Measurements from ENCODE around the gene SULF2.

SULF2 gene

DNA sequence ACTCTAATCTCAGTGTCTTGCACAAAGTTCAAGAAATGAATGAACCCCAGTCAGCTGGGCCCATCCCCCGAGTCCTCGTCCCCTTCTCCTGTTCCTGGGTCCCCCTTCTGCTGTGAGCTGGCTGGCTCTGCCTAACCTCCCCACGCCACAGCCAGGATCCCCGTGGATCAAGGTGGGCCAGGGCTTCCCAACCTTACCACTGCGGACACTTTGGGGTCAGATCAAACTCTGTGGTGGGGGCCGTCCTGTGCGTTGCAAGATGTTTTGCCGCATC is 116.2 kb downstream of the SULF2 start:
- no peak for DNase-seq (ENCODE audit: low read depth)

DNA sequence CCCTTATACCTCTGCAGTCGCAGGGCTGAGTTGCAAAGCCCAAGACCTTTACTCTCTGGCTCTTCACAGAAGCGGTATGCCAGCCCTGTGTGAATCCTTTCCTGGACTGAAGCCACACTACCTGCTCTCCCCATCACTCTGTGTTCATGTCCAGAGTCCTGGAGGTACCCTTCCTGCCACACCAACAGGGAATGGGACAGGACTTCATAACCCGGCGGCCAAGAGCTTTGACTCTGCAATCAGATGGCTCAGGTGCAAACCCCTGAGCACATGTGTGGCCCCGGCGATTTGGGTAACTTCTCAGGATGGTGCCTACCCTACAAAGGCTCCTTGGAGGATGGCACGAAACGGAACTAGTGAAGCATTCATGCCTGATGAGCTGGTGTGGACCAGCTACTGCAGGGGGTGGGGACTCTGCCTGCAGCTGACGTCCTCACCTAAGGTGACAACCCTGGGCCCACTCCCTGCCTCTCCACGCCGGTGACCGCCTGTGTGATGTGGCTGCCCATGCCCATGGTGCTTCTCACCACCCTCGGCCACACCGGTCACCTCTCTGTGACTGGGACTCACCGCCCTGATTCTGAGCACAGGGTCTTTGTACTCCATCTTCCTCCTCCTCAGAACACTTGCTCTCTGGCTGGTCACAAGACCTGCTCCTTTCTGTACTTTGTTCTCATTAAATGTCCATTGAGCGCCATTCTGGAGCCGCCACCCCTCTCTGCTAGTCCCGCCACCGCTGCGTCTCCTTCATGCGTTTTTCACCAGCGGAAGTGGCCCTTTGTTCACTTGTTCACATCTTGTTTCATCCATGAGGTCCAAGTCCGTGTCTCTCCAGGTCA is 116.7 kb downstream of the SULF2 start:
- no peak for DNase-seq (ENCODE audit: low read depth)

DNA sequence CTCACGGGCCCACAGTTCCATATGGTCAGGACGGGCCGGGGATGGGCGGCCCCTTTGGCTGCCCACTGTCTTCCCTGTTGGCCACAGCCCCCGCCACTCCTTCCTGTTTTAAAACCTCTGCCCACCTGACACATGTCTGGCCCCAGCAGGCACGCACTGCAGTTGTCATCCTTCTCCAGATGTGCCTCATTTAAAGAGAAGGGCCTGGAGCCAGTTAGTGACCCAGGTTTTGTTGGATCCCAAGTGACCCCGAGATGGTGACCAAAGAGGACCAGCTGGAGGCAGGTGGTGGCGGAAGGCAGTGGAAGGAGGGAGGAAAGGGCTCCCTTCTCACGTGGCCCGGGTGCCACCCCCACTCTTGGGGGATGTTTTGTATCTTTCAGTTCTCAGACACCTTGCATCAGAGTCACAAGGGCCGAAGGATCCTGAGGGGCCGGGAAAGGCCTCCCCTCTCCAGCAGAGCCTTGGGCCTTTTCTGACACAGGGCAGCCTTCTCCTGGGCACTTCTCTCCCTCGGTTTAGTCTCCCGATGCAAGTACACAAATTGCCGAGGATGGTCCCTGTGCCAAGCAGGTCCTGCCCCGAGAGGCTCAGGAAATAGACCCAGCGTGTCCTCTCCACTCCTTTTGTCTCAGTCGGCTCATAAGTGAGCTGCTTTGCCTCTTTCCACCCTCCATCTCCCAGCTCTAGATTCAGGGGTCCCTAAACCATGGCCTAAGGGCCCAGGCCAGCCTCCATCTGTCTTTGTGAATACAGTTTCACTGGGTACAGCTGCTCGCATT is 117.6 kb downstream of the SULF2 start:
- no peak for DNase-seq (ENCODE audit: low read depth)

DNA sequence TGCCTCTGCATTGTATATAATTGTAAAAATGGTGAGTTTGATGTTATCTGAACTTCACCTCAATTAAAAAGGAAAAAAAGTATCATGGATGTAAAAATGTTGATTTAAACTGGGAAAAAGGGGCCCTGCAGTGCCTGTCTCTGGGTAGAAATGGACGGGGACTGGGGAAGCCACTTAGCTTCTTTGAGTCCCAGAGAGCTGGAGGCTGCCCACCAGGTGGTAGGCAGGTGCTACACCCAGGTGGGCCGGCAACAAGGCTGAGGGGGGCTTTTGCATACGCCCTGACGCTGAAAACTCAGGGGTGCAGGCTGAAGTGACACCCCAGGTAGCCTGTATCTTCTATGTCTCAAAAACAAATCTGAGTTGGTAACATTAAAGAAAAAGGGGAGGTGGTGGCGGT is 118.2 kb downstream of the SULF2 start:
- no peak for DNase-seq (ENCODE audit: low read depth)

DNA sequence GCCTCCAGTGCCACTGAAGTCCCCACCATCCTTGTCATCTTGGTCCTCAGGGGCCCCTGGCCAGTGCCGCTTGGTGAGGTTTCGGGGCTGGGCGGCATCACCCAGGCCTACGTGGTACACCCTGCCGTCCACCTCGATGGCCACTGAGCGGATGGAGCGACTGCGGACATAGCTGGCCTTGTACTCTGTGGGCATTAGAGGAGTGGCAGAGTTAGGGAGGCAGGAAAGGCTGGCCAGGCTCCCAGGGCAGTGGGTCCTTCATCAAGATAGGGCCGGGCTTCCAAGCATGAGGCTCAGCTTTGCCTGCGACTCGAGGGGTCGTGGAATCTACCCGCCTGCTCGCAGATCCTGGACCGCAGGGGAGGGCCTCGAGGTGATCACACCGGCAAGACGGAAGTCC is 119.0 kb downstream of the SULF2 start:
- no peak for DNase-seq (ENCODE audit: low read depth)

DNA sequence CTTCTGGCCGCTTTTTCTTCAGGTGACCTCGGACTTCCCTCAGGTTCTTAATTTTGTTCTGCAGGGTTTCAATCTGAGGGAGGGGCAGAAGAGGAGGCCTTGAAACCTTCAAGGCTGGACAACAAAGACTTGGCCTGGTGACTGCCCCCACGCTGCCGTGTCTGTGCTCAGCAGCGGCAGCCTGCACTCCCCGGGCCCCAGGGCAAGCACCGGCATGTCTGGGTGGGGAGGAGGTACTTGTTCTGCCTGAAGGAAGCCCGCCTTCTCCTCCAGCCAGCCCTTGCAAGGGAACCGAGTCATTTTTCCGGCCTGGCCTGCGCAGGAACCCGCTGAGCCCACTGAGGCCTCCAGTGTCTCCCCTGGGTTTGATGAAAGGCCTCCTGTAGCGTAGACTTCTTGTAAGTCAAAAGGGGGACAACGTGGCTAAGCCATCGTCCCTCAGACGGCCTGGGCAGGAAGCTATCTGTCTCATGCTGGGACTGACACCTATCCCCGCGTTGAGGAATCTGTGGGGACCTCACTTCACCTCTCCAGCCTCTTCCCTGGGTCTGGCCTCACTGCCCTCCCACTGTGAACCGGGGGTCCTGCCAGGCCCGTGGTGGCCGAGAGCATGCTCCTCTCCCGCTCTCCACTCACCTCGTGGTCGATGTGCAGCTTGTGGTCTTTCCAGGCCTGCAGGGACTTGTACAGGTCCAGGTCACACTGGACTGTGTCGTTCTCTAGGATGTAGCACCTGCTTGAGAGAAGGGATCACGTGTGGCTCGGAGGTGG is 119.9 kb downstream of the SULF2 start:
- DNase-seq (ENCODE audit: low read depth): no peak

DNA sequence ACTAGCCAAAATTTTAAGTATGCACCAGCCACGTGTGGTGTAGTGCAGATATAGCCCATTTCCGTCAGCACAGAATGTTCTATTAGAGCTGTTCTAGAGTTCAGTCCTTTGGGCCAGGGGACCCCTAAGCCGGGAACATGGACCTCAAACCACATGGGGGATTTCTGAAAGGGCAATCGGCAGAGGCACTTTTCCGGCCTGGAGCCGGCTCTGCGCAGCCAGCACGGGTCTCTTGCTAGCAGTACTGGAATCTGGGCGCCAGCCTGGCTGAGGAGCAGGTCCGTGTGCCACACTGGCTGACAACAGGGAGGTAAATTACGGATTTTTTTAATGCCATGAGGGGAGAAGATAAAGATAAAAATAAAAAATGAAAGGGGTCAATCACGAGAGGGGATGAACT is 120.5 kb downstream of the SULF2 start:
- DNase-seq (ENCODE audit: low read depth): no peak

DNA sequence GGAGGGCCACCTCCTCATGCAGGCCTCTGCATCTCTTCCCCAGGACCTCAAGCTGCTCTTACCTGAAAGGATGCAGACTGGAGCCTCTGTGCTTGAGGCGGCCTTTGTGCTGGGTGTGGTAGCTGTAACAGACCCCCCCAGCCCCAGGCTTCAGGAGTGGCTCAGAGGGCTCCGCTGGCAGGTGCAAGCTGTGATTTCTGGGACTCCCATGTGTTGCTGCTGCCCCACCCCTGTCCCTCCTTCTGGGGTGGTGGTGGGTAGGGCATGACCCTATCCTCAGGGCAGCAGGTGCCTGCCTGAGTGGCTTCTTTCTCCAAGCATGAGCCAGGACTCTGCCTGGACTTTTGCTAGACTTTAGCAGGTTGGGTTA is 121.2 kb downstream of the SULF2 start:
- no peak for DNase-seq (ENCODE audit: low read depth)

DNA sequence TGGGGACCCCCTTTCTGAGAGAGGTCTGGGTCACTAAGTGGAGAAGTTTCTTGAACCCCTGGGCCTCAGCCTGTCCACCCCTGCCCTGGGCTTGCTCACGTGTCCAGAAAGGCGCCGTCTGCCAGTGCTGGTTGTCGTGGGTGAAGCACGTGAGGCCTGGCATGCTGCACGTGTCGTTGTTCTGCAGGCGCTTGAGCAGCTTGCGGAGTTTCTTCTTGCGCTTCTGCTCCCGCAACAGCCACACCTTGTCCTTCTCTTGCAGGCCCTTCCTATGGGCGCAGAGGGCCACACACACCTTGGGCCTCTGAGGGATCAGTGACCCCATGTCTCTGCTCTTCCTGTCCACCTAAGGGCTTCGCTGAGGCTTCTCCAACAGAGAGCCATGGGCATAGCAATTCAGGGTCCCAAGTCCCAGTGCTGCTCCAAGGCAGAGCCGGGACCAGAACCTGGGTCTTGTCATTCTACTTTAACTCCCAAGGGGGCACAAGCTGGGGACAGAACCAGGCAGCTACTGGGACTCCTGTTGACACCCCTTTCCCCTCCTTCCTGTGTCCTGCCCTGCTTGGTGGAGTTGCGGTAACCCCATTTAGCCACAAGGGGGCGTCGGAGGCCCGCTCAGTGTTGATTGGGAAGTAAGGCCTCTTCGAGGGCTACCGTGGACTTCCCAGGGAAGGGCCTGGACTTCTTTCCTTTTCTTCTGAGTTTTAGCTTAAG is 121.8 kb downstream of the SULF2 start:
- DNase-seq (ENCODE audit: low read depth): peak; percentile 51

DNA sequence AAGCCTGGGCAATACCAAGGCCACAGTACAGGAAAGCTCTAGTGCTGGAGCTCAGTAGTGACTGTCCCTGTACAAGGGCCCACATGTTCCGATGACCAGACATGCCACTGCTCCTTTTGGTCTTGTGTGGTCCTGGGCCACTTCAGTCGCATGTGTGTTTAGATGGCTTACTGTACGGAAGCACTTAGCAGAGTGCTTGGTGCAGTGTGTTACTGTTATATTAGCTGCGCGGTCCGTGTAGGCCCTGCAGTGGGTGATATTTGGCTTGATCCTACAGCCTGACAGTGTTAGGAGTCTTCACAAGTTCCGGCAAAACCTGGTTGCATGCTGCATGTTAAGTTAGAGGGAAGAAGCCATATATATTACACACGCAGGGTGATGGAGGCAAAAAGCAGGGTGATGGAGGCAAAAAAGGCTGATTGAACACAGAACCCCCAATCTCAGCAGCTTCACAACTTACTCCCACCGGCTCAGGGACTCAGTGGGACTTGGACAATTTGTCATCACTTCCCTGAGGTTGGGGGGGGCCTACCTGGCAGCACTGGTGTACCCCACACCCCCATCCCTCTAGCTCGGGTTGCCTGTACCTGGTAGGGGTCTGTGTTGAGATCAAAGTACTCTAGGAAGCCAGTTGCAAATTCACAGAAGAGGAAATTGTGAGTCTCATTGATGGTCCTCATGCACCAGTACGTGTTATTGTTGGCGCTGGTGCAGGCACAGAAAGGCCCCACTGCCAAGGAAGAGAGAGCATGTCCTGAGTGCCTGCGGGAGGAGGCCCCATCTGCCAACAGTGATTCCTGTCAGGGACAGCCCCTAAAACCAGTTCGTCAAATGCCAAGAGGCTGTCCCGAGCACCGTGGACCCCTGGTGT is 122.6 kb downstream of the SULF2 start:
- no peak for DNase-seq (ENCODE audit: low read depth)

DNA sequence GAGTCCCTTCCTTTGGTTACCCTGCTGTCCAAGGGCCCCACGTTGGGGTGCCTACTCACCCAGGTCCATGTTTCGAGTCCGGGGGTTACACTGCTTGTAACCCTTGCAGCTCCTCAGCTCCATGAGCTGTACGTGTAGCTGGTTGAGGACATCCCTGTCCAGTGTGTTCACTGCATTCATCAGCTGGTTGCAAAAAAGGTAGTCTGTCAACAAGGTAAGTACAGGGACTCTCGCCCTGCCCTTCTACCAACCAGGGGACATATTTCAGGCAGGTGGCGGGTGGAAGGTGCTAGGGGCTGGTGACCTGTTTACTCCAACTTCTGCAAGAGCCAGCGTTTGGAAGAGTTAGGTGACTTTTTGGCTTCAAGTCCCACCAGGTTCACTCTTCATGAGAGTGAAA is 123.6 kb downstream of the SULF2 start:
- DNase-seq (ENCODE audit: low read depth): no peak

DNA sequence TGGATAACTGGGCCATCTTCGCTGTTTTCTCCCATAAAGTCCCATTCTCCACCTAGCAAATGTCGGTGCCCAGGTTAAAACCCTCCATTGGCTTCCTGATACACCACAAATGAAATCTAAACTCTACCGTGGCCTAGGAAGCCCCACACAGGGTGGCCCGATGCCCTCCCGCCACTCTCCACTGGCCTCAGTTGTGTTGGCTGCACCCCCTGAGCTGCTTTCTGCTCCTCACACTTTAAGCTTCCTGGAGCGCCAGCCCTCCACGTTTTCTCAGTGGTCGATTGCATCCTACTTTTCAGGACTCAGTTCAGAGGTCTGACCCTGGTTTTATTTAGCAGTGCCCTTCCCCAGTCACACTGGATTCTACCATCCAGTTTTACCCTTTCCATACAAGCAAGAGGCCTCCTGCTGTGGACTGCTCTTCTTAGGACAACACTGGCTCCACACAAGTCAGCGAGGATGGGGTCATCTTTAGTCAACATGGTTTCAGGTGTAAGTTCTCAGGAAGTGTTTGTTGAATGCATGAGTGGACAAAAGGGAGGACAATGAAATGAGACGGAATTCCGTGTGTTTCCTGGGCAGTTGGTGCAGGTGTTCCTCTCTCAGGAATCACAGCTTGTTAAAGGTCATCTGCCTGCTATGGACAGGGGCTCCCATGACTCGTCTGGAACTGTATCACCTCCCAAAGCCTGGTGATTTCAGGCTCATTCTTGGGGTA is 124.1 kb downstream of the SULF2 start:
- DNase-seq (ENCODE audit: low read depth): no peak

DNA sequence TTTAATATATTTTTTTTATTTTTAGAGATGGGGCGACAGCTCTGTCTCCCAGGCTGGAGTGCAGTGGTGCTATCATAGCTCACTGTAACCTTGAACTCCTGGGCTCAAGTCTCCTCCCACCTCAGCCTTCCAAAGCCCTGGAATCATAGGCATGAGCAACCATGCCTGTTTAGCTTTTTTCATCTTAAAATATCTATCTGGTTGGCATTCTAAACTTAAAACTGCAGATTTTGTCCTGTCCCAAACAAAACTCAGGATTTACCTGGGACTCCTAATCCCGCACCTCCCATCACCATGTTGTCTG is 124.7 kb downstream of the SULF2 start:
- DNase-seq (ENCODE audit: low read depth): no peak

DNA sequence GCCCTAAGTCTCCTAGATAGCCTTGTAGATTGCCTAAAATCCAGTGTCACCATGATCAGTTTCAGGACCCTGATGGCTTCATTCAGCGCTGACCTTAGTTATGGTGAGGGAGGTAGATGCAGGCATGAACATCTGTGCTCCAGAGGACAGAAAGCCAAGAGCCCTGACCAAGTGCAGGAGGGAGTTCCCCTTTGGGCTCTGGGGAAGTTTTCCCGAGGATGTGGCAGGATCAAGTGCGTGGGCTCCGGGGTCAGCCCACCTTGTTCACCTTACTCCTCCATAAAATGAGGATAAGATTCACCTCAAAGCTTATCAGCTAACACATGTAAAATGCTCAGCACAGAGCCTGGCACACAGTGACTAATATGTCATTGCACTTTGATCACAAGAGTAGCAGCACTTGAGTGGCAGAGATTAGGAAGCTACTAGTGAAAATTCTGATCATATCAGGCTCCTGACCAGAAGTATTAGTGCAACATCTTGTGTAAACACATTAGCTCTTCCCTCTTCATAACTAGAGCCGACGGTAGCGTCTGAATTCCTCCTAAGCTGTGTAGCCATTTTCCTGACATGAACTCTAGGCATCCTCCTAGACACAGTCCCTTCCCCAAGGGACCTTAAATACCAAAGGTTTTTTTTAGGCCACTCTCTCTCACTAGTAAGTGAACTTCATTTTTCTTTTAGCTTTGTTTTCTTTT is 125.2 kb downstream of the SULF2 start:
- DNase-seq (ENCODE audit: low read depth): no peak

DNA sequence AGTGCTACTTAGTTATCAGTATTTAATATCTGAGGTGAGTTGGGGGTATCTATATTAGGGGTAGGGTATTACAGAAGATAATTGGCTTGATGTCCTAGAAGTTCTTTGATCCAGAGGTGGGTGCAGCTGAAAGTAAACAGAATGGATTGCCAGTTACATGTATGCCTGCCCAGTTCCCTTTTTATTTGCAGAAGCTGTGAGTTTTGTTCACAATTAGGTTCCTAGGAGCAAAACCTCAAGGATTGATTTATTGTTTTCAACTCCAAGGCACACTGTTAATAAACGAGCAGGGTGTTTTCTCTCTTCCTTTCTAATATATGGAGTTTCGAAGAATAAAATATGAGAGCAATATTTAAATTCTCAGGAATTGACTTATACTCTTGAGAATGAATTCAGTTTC is 129.0 kb downstream of the SULF2 start:
- no peak for DNase-seq (ENCODE audit: low read depth)

DNA sequence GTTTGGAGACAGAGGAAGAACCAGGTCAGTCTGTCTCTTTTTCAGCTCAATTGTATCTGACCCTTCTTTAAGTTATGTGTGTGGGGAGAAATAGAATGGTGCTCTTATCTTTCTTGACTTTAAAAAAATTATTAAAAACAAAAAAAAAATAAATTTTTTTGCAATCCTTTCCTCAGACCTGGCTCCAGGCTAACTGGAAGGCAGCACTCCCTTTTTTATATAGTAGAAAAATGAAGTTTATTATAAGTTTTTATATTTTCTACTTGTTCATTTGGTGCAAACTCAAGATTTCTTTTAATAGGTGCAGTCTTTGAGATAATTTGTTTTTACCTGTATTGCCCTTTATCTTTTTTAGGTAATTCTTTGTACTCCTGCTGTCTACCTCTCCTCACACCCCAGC is 129.6 kb downstream of the SULF2 start:
- no peak for DNase-seq (ENCODE audit: low read depth)

DNA sequence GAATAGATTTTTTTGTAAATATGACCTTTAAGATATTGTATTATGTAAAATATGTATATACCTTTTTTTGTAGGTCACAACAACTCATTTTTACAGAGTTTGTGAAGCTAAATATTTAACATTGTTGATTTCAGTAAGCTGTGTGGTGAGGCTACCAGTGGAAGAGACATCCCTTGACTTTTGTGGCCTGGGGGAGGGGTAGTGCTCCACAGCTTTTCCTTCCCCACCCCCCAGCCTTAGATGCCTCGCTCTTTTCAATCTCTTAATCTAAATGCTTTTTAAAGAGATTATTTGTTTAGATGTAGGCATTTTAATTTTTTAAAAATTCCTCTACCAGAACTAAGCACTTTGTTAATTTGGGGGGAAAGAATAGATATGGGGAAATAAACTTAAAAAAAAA is 130.9 kb downstream of the SULF2 start:
- DNase-seq (ENCODE audit: low read depth): no peak

DNA sequence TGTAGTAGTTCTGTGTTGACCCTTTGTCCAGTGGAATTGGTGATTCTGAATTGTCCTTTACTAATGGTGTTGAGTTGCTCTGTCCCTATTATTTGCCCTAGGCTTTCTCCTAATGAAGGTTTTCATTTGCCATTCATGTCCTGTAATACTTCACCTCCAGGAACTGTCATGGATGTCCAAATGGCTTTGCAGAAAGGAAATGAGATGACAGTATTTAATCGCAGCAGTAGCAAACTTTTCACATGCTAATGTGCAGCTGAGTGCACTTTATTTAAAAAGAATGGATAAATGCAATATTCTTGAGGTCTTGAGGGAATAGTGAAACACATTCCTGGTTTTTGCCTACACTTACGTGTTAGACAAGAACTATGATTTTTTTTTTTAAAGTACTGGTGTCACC is 131.4 kb downstream of the SULF2 start:
- no peak for DNase-seq (ENCODE audit: low read depth)

DNA sequence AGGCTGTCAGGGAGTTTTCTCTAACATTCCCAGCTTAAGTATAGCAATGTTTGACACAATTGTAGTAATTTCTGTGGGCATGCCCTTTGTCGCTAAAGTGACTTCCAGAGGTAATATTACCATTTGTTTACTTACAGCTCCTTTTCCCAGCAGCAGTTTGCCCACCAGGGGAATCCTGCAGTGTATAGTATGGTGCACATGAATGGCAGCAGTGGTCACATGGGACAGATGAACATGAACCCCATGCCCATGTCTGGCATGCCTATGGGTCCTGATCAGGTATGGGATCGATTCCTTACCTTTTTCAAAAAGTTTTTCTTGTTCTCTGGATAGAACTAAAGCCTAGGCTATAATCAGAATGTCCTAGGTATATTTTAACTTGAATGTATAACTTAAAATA is 132.5 kb downstream of the SULF2 start:
- DNase-seq (ENCODE audit: low read depth): no peak

DNA sequence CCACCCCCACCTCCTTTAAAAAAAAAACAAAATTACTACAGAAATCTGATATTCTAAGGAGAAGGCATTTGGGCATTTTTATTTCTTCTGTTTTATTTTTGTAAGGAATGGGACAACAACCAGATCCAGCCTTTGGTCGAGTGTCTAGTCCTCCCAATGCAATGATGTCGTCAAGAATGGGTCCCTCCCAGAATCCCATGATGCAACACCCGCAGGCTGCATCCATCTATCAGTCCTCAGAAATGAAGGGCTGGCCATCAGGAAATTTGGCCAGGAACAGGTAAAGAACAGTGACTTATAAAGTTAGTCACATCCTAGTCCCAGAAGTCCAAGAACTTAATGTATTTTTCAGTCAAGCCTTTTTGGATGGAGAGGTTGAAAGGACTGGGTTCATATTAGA is 133.0 kb downstream of the SULF2 start:
- no peak for DNase-seq (ENCODE audit: low read depth)
